Suppressor macrophage treated with lipopolysaccharide for 4 hours (primary cell): ENCODE results near the gene ITGB8.
"Not testable (repeated sequence)": the region's sequence is repeated elsewhere in the genome, so short reads cannot be mapped to it uniquely, and the experiment has no call there.

Experiments
- DNase-seq: peaks from one replicate; pipeline ENCODE4 v3.0.0-alpha.2; 2020

The ITGB8 gene

DNA sequence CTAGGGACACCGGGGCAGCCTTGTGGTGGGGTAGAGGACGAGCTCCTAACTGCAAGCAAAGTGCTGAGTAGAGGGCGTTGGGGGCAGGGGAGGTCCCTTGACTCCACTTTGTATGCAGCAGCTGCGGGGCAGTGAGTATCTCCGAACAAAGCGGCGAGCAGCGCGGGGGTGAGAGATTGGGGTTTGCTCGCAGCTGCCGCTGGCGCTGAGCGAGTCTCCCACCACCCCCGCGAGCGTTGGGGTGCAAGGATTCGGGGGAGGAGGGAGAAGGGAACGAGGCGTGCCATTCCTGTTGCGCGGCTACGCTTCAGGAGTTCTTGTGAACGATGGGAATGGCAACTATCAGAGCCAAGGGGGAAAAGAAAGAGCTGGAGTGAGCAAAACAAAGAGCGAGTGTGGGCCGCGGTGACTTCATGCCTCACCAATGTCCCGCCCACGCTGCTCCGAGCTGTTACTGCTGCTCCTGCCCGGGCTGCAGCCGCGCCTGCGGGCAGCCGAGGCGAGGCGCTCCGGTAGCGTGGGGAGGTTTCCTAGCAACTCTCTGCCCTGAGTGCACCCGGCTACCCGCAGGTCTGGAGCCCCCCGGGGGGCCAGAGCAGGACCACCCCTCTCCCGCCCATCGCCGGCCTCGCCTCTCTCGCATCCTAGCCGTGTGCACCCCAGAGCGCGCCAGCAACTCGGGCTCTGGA, at the start of gene ITGB8:
Gene ITGB8, plus strand, starts transcription at position 662 of the 689 bp plus-strand sequence. CDS start 907 bp downstream, outside the sequence.
- DNase-seq, result peak; percentile 97

DNA sequence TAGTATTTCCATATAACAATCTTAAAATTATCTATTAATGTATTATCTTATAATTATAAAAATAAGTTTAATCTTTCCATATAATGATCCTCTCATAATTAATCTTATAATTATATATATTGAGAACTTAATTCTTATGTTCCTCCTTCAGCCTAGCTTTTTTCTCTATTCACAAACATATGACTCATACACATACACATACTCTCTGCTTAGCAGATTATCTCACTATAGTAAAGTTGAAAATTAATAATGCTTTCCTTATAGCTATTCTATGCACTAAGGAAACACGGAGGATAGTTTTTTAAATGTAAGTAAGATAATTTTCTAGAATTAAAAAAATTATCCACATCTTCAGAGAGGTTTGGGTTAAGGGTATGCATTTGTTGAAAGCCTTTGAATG, 47.7 kb upstream of the ITGB8 start:
- DNase-seq, result peak; percentile 30

DNA sequence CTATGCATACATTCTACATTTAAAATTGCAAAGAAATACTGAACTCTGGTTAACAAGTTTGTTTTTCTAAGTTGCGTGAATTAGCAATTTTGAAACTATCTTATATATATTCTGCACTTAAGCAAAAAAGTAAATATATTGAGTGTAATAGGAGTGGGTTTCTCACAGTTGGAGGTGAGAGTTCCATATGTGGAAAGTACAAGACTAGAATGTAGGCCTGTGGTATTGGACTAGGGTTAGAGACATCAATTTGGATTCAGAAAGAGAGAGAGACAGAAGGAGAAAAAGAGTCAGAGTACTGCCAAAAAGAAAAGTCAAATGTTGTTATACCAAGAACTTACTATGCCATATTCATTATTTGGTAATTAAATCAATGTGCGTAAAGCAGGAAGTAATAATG, 47.3 kb upstream of the ITGB8 start:
- DNase-seq, result no peak

DNA sequence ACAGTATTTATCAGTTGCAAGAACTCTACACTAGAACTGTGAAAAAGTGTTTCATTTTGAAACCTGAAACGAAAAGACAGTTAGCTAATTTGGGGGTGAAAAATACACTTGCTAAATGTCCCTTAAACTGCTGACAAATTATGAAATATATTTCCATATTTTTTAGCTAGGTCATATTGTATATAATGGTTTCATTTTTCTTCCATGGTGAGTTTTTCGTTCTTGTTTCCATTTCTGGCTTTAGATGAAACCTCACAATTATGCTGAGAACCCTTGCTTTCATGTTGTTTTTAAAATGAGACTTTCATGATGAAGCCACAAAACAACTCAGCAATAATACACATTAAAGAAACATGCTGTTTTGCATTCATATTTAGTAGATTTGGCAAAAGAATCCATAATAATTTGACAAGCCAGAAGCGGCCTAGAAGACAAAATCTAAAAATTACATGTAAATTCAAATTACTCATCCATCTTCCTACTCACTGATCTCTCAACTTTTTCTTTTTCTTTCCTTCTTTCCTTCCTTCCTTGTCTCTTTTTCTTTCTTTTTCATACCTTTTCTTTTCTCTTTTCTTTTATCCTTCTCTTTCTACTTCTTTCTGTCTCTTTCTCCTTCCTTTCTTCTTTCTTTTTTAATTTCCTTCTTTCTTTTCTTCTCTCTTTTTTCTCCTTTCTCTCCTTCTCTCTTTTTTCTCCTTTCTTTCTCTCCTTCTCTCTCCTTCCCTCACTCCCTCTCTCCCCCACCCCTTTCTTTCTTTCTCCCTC, 46.5 kb upstream of the ITGB8 start:
- DNase-seq, result peak; percentile 53

DNA sequence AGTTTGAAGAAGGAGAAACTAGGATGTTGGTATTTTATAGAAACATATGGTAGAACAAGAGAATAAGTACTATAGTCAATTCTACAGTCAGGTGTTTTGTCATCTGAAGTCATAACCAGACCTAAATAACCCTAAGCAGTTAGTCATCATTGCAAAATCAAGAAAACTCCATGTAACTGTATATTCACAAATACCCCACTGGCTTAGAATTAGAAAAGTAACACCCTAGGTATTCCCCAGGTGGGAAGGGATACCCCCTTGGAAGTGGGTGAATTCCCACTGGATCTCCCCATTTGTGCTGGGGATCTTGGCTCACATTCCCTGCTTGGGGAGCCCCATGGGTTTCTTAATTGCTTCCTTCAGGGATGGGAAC, 45.9 kb upstream of the ITGB8 start:
- DNase-seq, result peak; percentile 44

DNA sequence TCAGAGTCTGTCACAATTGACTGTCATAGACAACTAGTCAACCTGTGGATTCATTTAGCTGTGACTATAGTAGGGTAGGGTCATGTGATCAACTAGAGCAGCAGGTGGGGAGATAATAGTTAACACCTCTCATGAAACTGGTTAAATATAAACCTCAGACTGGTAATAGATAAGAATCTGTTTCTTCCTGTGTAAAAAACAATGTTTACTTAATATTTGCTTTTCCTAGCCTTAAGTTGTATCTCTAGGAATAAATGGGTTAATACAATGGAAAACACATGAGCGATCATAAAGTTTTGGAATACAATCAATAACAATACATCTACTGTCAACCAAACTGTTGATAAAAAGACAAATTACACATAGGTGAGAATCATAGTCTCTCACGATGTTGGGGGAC, 43.4 kb upstream of the ITGB8 start:
- DNase-seq, result no peak

DNA sequence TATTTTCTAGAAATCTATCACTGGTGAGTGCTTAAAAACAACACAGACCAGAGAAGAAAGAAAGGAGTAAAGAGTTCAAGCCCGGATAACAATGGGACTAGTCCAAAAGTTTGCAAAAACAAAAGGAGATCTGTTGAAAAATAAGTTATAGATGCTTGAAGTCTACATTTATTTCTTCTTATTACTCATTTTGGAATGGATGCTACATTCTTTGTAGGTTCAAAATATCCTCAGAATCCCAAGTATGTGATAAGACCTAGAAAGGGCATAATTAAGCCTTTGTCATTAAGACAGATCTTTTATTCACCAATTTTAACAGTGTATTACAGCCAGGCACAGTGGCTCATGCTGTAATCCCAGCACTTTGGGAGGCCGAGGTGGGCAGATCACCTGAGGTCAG, 42.7 kb upstream of the ITGB8 start:
- DNase-seq, result no peak

DNA sequence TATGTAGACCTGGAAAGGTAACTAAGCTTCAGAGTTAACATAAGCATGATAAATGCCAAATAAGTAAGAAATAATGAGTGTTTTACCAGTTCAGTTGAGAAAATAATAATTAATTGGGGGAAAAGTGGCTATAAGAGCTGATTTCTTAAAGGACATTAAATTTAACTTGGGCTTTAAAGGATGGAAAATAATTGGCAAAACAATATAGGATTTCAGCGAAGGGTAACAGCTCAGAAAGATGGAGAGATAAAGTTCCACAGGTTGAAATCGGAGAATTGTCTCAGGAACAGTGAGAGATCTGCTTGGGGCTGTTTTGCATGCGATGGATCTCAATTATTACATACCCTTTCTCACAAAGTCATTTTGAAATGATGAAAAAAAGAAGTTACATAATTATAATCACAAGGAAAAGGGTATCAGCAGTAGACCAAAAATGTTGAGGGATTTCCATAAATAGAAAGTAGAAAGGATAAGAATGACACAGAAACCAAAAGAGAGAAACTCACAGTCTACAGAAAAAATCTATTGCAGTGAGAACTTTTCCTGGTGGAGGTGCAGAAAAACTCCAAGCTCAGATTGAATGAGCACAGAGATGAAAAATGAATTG, 40.1 kb upstream of the ITGB8 start:
- DNase-seq, result peak; percentile 35

DNA sequence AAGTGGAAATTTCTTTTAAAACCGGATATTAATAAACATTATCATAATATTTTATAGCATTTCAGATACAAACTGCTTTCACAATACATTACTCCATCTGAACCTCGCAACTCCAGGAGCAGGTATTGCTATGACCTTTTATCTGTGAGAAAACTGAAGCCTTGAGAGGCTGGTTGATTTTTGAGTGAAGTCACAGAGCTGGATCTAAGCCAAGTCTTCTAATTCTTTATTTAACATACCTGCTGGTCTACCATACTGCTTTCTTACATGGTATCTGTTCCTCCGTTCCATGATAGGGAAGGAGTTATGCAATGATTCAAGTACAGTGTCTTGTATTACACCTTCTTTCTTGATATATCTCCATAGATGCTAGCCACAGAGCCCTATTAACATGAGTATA, 37.4 kb upstream of the ITGB8 start:
- no peak for DNase-seq

DNA sequence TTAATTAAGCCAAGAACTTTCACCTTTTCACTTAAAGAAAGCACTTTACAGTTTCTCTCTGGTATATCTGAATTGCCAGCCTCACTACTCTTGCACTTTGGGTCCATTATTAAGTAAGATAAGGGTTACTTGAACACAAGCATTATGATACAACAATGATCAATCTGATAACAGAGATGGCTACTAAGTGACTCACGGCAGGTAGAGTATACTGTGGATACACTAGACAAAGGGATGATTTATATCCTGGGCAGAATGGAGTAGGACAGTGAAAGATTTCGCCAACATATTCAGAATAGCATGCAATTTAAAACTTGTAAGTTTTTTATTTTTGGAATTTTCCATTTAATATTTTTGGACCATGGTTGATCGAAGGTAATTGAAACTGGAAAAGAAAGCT, 34.3 kb upstream of the ITGB8 start:
- no peak for DNase-seq

DNA sequence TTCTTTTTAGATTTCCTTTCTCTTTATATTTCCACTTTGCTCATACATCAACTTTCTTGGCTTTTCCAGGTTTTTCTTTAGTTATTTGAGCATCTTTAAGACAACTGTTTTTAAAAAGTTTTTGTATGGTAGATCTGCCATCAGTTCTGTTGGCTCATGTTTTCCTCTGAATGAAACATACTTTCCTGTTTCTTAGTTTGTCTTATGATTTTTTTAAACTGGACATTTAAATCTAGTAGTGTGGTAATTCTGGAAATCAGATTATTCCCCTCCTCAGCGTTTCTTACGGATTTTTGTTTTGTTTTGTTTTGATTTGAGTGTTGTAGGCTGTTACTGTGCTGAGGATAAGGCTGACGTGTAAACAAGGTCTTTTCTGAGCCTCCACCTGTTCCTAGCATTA, 33.8 kb upstream of the ITGB8 start:
- no peak for DNase-seq

DNA sequence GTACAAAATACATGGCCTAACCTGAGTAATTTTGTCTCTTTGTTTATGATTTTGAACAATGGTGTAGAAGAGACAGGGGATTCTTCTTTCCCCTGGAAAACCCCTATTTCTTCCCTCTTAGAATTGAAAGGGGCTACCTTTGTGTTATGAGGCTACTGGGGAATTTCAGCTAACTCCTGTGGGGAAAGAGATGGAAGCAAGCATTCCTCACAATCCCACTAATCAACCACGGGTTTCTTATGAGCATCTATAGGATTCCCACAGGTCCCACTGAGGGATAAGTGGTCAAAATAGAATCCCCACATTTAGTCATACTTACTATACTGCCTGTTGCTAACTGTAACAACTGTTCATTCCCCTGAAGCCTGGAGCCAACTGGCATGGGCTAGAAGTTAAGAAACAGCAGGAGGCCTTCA, 32.2 kb upstream of the ITGB8 start:
- DNase-seq, result no peak

DNA sequence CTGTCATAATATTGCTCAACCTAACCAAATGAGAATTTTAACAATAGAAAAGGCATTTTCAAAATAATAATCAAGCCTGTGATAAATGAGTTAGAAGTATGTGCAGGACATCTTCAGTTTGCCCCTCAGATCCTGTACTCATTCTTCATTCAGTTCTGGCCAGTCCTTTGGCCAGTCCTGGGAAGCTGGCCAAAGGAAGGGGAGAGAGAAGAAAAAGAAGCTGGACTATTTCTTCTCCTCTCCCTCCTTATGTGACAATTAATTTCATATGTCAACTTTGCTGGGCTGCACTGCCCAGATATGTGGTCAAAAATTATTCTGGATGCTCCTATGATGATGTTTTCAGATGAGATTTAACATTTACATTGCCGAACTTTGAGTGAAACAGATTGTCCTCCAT, 31.6 kb upstream of the ITGB8 start:
- DNase-seq, result no peak

DNA sequence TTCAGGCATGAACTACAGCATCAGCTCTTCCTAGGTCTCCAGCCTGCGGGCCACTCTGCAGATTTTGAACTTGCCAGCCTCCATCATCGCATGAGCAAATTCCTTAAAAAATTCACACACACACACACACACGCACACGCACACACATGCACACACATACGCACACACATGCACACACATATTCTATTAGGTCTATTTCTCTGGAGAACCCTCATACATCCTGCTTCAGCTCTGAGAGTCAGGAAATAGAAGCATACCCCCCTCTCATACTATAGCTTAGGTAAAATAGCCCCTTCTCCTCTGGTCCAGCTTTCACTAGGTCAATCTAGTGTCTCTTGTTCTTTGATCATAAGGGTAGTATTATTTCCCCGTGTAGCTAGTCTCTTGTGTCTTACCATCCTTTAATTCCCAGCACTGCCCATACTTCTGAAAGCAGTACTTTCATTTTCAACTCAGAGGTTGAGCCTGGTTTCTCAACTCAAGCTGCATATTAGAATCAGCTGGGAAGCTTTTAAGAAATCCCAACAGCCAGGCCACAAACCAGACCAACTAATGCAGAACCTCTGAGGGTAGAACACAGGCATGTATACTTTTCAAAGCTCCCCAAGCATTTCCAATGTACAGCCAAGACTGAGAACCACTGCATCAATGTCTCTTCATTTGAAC, 30.9 kb upstream of the ITGB8 start:
- DNase-seq, result peak; percentile 81

DNA sequence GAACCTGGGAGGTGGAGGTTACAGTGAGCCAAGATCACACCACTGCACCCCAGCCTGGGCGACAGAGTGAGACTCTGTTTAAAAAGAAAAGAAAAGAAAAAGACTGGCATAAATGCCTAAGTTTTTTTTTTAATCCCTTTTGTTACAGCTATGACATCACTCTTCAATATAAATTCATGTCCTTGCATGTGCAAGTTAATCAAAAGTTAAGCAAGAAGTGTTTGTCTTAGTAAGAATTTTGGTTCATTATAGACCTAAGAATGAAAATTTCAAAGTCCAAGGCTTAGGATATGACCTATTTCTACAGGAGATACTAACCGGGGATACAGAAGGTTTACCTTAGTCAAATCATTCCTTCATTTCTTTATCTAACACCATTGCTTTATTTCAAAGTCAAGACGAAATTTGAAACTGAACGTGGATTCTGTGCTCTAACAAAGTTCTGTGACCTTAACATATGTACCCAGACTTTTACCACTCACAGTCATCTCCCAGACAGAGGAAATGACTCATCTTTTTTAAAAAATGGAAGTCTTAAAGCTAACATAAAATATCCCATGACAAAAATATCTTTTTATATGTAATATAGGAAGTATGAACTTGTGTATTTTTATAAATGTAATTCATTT, 29.3 kb upstream of the ITGB8 start:
- DNase-seq, result peak; percentile 79

DNA sequence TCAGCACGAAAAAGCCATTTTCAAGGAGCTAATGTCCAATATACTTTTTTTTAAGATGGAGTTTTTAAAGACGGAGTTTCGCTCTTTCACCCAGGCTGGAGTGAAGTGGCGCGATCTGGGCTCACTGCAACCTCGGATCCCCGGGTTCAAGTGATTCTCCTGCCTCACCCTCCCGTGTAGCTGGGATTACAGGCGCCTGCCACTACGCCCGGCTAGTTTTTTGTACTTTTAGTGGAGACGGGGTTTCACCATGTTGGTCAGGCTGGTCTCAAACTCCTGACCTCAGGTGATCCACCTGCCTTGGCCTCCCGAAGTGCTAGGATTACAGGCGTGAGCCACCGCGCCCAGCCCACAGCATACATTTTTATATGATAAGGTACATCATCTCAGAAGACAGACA, 28.4 kb upstream of the ITGB8 start:
- not testable (repeated sequence) for DNase-seq

DNA sequence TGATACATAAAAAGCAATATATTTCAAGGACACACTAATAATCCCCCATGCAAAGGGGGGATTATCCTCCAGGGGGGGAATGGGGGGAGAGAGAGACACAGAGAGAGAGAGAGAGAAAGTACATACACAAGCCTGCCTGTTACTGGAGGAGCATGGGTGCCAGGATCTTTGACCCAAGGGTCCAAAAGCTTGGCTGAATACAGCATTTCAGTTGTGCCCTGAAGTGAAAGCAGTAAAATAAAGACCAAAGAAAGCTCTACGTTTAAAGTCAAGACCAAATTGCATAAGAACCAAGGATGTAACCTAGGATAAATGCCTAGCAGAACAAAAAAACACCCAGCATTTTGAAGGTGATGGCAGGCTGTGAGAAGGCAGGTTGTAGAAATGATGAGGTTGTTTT, 27.8 kb upstream of the ITGB8 start:
- DNase-seq, result no peak

DNA sequence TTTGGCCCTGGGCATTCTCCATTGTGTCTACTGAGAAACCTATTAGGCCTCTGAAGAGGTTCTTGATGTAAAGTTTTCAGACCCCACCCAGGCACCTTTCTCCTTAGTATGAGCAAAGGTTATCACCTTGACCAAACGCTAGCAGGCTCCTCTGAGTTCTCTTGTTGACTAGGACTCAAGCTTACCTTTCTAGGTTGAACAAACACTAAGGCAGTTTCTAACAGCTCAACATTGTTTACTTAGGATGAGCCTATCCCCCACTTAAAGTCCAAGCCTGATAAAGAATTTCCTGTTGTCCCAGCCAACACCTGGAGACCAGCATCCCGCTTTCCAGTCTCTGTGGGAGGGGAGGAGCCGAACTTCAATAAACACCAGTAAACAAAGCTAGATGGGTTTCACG, 26.3 kb upstream of the ITGB8 start:
- DNase-seq, result no peak

DNA sequence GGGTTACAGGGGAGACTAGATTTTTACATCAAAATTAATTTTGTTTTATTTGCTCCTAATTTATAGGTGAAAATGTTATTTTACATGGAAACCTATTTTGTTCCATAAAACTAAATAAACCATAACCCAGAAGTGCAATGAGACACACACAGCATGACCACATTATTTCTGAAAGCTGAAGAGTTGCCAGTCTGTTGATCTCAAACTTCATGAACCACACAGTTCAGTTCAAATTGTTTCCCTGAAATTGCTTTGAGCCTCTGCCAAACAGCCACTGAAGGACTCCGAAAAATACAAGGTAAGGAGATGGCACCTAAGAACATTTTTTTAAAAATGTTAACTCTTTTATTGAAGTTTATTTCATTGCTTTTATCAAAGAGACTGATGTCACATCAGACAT, 25.0 kb upstream of the ITGB8 start:
- no peak for DNase-seq

DNA sequence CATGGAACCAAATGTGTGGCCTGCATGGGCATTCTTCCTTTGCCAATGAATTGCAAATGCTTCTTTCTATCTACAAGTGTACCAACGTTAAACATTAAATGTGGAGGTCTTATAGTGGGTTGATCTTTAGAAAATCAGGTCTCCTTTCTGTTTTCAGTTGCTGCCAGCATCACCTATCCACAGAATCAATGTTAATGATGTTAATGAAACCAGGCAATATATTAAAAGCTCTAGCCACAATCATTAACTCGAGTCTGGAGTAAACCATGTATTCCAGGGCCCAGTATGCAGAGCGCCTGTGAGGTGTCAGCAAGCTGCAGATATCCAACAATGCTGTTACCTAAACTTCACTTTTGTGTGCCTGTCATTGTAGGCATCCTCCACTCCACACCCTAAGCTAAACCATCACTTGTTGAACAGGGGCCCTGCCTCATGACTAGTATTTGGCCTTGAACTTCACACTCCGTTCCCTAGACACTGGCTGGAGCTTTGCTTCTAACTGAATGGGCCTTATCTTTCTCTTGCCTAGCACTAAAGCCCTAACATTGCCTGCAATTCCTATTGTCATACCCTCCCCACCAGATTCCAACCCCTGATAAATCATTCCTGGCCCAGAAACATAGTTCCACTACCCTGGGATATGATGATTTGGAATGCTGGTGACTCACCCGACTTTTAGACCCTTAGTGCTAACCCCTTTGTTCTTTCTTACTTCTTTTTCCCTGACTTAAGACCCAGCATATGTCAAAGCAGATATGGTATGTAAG, 24.3 kb upstream of the ITGB8 start:
- no peak for DNase-seq

DNA sequence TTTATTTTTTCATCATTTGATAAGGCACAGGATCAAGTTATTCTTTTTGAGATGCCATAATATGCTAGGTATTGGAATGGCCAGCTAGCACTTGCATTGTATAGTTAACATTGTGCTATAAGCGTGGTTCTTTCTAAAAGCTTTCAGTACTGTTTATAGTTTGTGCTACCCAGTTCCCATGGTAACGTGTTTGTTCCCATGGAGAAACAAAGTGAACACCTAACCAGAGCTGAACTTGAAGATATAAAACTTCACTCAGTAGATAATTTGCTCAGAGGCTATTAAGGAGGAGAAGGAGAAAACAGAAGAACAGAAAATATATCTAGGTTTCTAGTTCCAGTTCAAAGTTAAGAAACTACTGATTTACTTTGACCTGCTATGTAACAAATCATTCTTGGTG, 23.6 kb upstream of the ITGB8 start:
- DNase-seq, result no peak

DNA sequence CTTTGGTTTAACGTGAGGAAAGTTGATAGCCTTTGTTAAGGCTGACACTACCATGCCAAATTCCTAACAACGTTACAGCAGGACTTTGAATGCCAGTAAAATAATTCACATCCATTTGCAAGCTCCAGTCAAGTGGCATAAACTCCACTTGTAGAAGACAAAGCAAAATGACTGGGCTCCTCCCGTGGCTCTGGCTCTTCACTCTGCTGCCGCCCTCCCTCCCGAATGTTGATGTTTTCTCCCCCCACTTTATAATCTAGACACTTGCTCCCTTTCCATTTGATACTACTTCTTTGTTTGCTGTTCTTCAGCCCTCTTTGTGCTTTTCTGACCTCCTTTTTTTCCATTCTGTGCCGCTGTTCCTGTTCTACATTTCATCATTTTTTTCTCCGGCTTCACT, 22.8 kb upstream of the ITGB8 start:
- no peak for DNase-seq
